NCI-H526 treated with DMSO at 0.1 percent for 48 hours (cell line): ENCODE measurements around the gene ACADSB.

Source experiments
- DNase-seq: peaks from one replicate; lab custom pipeline; 2025; lab: John Stamatoyannopoulos, UW

ACADSB gene

GRCh38 chr10:123042708-123043408 lies 34.1 kb downstream of the ACADSB start:
- DNase-seq, result no peak

- DNase-seq, result peak; percentile 84
These were observed 34.7 kb downstream of the ACADSB start for GRCh38 chr10:123043409-123043925.

- no peak for DNase-seq
These were observed 35.6 kb downstream of the ACADSB start for GRCh38 chr10:123044391-123044790.

- DNase-seq, result no peak
These were observed 37.3 kb downstream of the ACADSB start for GRCh38 chr10:123045961-123046731.

GRCh38 chr10:123057968-123058367 lies 49.2 kb downstream of the ACADSB start:
- DNase-seq, result no peak

- no peak for DNase-seq
These were observed 53.1 kb downstream of the ACADSB start for GRCh38 chr10:123061865-123062264.

GRCh38 chr10:123062726-123063125 lies 53.9 kb downstream of the ACADSB start:
- no peak for DNase-seq

GRCh38 chr10:123068087-123068853 lies 59.5 kb downstream of the ACADSB start:
- DNase-seq, result no peak

GRCh38 chr10:123069246-123069986 lies 60.6 kb downstream of the ACADSB start:
- no peak for DNase-seq

- DNase-seq, result no peak
These were observed 64.4 kb downstream of the ACADSB start for GRCh38 chr10:123073187-123073586.

- DNase-seq, result no peak
These were observed 65.4 kb downstream of the ACADSB start for GRCh38 chr10:123074215-123074614.

GRCh38 chr10:123081896-123082295 lies 73.1 kb downstream of the ACADSB start:
- DNase-seq, result no peak

- no peak for DNase-seq
These were observed 75.0 kb downstream of the ACADSB start for GRCh38 chr10:123083811-123084210.

GRCh38 chr10:123086281-123086680 lies 77.5 kb downstream of the ACADSB start:
- no peak for DNase-seq

- no peak for DNase-seq
These were observed 78.5 kb downstream of the ACADSB start for GRCh38 chr10:123087348-123087747.

GRCh38 chr10:123087786-123088185 lies 79.0 kb downstream of the ACADSB start:
- no peak for DNase-seq

- no peak for DNase-seq
These were observed 84.0 kb downstream of the ACADSB start for GRCh38 chr10:123092635-123093414.

GRCh38 chr10:123093489-123093888 lies 84.7 kb downstream of the ACADSB start:
- no peak for DNase-seq

GRCh38 chr10:123096452-123096851 lies 87.6 kb downstream of the ACADSB start:
- DNase-seq, result no peak

GRCh38 chr10:123097039-123097438 lies 88.2 kb downstream of the ACADSB start:
- DNase-seq, result no peak
